ENCODE results near the gene GIT1.
A peak's percentile ranks its signal among the peaks of the same experiment; 100 is the strongest.

GRCh38 chr17:29613352-29613837 lies 23.9 kb upstream of the GIT1 start:
- TF ChIP-seq, protein P1, sequence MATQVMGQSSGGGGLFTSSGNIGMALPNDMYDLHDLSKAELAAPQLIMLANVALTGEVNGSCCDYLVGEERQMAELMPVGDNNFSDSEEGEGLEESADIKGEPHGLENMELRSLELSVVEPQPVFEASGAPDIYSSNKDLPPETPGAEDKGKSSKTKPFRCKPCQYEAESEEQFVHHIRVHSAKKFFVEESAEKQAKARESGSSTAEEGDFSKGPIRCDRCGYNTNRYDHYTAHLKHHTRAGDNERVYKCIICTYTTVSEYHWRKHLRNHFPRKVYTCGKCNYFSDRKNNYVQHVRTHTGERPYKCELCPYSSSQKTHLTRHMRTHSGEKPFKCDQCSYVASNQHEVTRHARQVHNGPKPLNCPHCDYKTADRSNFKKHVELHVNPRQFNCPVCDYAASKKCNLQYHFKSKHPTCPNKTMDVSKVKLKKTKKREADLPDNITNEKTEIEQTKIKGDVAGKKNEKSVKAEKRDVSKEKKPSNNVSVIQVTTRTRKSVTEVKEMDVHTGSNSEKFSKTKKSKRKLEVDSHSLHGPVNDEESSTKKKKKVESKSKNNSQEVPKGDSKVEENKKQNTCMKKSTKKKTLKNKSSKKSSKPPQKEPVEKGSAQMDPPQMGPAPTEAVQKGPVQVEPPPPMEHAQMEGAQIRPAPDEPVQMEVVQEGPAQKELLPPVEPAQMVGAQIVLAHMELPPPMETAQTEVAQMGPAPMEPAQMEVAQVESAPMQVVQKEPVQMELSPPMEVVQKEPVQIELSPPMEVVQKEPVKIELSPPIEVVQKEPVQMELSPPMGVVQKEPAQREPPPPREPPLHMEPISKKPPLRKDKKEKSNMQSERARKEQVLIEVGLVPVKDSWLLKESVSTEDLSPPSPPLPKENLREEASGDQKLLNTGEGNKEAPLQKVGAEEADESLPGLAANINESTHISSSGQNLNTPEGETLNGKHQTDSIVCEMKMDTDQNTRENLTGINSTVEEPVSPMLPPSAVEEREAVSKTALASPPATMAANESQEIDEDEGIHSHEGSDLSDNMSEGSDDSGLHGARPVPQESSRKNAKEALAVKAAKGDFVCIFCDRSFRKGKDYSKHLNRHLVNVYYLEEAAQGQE (IDR thresholded peaks at IDR 0.05; ENCODE audit: unreplicated experiment) = no peak
- TF ChIP-seq EZH2phosphoT487 (IDR thresholded peaks at IDR 0.05; ENCODE audit: unreplicated experiment) = no peak
- TF ChIP-seq CTCF (conservative IDR thresholded peaks at IDR 0.05; ENCODE audit: low read depth in 2 of 2) = peak; percentile 59 to 90
- no peak for TF ChIP-seq EZH2 (IDR thresholded peaks at IDR 0.05; ENCODE audit: low read depth, unreplicated experiment)
- TF ChIP-seq POLR2AphosphoS5 (IDR thresholded peaks at IDR 0.05; ENCODE audit: low read depth) = peak; percentile 40; the same call in 1 of the 2 replicates
- TF ChIP-seq JUNB (IDR thresholded peaks at IDR 0.05; ENCODE audit: unreplicated experiment) = no peak

Data from GM23338 (cell line).